SK-N-DZ (cell line): ENCODE results near the gene PPP1R2.
A peak's percentile ranks its signal among the peaks of the same experiment; 100 is the strongest.
"Not testable (repeated sequence)": the region's sequence is repeated elsewhere in the genome, so short reads cannot be mapped to it uniquely, and the experiment has no call there.

Source experiments
- DNase-seq: peaks from one replicate; pipeline ENCODE4 v3.0.0-alpha.2; 2015; ENCODE audit warnings: low spot score

The PPP1R2 gene

DNA sequence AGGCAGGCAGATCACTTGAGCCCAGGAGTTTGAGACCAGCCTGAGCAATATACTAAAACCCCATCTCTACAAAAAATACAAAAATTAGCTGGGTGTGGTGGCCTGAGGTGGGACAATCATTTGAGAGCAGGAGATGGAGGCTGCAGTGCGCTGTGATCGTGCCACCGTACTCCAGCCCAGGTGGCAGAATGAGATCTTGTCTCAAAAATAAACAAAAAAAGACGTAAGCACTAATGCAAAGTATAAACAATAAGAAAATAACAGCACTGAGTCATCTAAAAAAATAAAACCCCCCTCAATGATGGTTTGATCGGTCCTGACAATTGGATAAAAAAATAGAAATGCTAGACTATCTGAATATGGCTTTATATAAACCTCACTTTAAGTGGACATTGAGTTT is 3.6 kb downstream of the PPP1R2 start:
- DNase-seq: no peak

DNA sequence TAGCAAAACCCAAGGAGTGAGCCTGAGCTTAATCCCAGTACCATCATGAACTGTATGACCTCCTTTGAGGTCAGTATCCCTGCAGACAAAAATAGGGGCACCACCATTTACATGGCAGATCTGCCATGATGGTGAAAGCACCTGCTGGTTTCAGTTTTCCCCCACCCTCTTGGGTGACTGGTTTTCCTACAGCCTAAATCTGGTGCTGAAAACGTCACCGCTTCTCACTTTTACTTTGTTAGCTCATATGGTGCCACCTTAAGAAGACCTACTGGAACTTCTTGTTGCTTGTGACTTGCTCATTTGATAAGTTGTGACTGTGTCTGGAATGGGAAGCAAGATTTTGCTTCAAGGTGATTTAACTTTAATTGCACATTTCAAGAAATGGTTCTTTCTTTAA is 5.1 kb downstream of the PPP1R2 start:
- no peak for DNase-seq

DNA sequence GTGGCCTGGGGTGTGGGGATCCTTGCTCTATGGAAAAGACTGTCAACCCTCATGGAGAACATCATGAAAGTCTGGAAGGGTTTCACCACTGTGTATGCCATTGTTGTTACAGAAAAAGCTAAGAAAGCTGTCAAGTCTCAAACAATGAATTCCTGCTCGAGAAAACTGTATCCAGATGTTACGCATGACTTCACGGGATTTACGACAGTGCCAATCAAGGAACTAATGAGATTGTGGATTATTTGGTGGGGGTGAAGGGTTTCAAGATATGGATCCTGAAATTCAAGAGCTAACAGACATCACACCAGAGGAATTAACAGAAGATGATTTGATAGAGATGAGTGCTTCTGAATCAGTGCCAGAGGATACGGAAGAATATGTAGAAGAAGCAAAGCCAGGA is 7.8 kb downstream of the PPP1R2 start:
- DNase-seq: no peak

DNA sequence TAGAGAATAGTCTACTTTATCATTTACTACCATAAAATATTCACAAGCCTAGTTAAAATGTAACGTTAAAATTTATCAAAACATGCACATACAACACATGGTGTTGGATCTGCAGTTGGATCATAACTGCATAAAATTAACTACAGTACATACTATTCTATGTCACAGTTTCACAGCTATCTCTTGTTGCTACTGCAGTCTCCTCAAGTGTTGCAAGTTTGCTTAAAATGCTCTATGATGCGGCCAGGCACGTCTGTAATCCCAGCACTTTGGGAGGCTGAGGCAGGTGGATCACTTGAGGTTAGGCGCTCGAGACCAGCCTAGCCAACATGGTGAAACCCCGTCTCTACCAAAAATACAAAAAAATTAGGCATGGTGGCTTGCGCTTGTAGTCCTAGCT is 10.3 kb downstream of the PPP1R2 start:
- DNase-seq: no peak

DNA sequence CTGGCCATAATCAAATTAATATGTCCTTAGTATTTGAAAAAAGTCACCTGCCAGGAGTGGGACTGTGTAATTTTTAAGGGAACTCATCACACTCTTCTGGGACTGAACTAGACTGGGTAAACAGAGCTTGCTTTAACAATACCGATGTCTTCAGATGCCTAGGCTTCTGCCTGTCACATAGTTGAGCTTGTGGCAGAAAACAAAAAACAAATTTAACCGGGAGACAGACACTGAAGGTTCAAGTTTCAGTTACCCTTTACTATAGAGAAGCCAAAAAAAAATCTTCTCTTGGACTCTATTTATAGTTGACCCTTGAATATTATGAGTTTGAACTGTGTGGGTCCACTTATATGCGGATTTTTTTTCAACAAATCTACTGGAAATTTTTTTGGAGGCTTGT is 10.8 kb downstream of the PPP1R2 start:
- no peak for DNase-seq

DNA sequence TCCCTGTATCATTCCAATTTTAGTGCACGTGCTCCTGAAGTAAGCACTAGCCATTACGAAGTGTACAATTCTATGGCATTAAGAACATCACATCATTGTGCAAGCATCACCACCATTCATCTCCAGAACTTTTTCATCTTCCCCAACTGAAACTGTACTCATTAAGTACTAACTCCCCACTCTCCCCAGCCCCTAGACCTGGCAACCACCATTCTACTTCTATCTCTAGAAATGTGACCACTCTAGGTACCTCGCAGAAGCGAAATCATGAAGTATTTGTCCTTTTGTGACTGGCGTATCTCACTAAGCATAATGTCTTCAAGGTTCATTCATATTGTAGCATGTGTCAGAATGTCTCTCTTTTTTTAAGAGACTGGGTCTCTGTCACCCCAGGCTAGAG is 11.4 kb downstream of the PPP1R2 start:
- DNase-seq: no peak

- no peak for DNase-seq
Observed at GRCh38 chr3:195526492-195526891, 16.6 kb downstream of the PPP1R2 start.

DNA sequence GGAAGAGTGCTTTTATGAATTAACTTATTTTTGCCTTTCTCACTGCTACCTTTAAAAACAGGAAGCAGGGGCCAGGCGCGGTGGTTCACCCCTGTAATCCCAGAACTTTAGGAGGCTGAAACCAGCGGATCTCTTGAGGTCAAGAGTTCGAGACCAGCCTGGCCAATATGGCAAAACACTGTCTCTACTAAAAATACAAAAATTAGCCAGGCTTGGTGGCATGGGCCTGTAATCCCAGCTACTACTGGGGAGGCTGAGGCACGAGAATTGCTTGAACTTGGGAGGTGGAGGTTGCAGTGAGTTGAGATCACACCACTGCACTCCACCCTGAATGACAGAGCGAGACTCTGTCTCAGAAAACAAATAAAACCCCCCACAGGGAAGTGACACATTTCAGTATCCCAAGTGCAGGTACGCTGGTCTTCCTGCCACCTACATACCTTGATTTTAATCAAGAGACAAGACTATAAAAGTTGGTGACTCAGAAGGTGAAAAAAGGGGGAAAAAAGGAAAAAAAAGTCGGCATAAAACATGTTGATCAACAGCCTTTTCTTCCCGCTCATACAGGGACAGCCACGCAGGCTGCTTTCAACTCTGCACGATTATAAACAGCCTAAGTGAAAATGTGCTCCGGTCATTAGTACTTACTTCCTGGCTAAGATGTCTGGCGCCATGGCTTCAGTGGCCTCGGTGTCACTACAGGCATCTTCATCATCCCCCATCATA is 18.8 kb downstream of the PPP1R2 start:
- DNase-seq: no peak

GRCh38 chr3:195522254-195523023 is 20.7 kb downstream of the PPP1R2 start:
- peak; percentile 32 for DNase-seq

GRCh38 chr3:195517030-195517429 is 26.1 kb downstream of the PPP1R2 start:
- DNase-seq: no peak

GRCh38 chr3:195514610-195515235 is 28.4 kb downstream of the PPP1R2 start:
- not testable (repeated sequence) for DNase-seq

DNA sequence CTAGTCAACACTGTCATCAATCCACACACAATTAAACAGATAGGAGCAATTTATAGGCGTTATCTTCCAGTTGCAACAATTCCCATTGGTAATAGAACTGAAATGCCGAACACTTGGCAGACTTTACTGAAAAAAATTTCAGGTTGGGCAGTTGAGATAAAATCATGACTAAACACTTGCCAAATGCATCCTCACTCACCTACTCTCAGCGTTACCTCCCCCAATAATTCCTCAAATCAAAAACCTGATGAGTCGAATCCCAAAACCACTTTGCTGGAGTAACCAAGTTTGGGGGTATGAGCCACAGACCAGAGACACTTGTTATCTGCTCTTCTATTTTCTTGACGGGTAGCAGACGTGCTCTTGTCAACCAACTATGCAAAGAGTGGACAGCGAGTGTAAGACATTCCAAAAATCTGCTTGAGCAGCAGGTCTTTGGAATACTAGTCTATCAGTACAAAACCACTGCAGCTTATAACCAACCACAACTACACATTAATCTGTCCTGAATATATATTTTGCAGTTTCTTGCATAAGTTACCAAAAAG is 30.3 kb downstream of the PPP1R2 start:
- no peak for DNase-seq

- no peak for DNase-seq
Observed at GRCh38 chr3:195511136-195511535, 32.0 kb downstream of the PPP1R2 start.

DNA sequence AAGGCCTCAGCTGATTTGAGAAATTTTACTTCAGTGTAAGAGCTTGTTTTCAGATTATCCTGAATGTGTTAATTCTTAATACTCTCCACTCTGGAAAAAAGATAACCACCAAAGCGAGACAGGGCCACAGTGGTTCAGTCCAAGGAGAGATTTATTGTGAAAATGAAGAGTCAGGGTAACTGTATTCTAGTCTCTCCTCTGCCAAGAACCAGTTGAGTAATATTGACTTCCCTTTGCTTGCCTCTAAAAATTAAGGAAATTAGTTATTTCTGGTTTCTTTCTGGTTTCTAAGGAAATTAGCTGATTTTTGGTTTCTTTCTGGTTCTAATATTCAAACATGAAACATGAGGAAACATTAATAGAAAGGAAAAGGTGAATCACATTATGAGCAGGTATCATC is 34.9 kb downstream of the PPP1R2 start:
- no peak for DNase-seq

GRCh38 chr3:195475614-195476013 is 67.5 kb downstream of the PPP1R2 start:
- DNase-seq: no peak

DNA sequence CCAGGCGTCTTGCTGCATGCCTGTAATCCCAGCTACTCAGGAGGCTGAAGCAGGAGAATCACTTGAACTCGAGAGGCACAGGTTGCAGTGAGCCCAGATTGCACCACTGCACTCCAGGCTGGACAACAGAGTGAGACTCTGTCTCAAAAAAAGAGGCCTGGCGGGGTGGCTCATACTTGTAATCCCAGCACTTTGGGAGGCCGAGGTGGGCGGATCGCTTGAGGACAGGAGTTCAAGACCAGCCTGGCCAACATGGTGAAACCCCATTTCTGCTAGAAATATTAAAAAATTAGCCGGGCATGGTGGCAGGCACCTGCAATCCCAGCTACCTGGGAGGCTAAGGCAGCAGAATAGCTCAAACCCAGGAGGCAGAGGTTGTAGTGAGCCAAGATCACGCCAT is 68.0 kb downstream of the PPP1R2 start:
- DNase-seq: peak; percentile 0

DNA sequence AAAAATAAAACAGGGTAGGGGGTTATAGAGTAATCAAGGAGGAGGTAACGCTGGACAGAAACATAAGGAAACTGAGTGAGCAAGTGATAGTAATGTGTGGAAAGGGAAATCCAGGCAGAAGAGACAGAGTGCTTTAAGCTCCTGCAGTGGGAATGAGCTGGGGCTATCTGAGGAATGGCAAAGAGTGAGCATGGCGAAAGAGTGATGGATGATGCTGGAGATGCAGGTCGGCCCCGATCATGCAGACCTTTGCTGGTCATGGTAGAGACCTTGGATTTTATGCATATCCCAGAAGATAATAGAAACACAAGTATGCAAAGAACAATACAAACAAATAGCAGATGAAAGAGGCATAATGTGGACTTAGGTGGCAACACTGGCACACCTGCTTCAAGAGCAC is 74.3 kb downstream of the PPP1R2 start:
- no peak for DNase-seq

DNA sequence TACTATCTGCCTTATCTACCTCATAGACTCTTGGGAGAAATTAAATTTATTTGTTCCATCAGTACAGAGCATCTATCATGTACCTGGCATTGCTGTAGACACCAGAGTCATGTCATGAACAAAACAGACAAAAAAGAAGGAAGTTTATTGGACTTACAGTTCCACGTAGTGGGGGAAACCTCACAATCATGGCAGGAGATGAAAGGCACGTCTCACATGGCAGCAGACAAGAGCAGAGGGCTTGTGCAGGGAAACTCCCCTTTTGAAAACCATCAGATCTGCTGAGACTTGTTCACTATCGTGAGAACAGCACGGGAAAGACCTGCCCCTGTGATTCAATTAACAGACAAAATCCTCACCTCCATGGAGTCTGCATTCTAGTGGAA is 74.7 kb downstream of the PPP1R2 start:
- no peak for DNase-seq

GRCh38 chr3:195467641-195468390 is 75.3 kb downstream of the PPP1R2 start:
- no peak for DNase-seq

DNA sequence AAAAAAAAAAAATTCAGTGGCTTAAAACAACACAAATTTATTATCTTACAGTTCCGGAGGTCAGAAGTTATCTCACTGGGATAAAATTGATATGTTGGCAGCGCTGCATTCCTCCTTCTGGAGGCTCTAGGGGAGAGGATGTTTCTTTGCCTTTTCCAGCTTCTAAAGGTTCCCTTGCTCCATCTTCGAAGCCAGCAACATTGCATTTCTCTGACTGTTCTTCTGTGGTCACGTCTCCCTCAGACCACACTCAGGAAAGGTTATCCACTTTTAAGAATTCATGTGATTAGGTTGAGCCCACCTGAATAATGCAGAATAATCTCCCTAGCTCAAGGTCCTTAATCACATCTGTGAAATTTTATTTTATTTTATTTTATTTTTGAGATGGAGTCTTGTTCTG is 76.9 kb downstream of the PPP1R2 start:
- DNase-seq: no peak
